NCI-H526 (cell line): ENCODE results near the gene COX19.
"Not testable (repeated sequence)": the region's sequence is repeated elsewhere in the genome, so short reads cannot be mapped to it uniquely, and the experiment has no call there.

ENCODE experiments used
- DNase-seq, 2 experiments: peaks; one replicate each; lab custom pipeline; 2025; lab: John Stamatoyannopoulos, UW

Gene COX19

DNA sequence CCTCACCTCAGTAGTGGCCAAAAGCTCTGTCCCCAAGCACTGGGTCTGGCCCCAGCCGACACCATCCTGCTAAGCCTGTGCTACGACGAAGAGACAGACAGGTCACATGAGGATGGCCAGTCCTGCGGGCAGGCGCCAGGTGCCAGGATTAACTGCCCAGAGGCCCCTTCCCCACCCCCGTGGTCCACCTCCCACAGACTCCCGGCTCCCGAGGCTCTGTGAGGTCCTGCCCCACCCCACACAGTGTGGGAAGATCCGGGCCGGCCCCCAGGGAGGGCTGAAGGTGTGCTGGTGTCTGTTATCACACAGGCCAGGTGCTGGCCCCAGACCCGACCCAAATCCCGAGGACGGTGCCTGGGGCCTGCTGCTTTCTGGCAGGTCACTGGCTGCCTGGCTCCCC is 34.9 kb upstream of the COX19 start:
- no peak for DNase-seq

DNA sequence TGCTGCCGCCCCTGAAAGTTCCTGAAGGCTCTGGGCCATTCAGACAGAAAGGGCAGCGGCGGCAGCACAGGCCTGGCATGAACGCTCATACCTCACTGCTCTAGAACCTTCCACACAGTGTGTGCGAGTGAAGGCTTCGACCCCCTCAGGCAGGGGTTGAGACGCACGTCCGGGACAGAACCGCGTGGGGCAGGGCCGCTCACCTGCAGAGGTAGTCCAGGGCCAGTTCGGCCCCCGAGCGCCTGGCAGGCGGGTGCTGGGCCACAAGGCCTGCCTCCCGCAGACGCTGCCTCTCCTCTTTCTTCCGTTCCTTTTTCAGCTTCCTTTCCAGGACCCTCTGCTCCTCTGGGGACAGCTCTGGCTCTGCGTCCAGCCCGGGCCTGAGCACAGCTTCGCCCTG is 34.4 kb upstream of the COX19 start:
- no peak for DNase-seq

DNA sequence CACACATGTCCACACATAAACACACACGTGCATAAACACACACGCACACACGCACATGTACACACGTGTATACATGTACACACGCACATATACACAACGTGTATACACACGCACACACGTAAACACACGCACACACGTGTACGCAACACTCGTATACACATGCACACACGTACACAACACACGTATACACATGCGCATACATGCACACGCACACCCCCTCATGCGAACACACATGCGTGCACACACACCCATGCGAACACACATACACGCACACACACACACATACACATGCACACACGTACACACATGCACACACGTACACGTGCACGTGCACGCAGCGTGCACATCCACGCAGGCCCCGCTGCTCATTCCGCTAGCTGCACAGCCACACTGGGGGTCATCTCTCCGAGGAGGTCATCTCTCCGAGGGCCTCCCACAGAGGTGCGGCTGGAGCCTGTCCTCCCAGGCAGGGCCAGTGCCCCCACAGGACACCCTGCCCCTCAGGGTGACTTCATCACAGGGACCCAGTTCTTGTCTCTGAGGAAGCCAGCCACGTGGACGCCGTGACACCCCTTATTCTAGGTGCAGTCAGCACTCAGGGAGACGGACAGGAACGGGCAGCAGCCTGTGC is 33.5 kb upstream of the COX19 start:
- DNase-seq: no peak

DNA sequence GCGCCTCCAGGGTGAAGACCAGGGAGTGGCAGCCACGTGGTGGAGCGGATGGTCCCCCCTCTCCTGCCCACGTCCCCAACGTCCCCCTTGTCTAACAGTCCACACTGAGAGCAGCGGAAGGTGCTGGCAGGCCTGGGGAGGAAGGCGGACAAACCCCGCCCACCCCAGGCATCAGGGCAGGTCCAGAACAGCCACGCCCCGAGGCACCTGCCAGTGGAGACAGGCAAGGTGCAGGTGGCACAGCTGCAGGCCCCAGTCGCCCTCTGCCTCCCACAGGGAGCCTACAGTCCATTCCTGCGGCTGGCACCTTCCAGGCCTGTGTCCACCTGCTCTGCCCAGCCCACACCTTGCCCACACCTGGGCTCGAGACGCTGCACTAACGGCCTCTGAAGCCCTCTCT is 32.6 kb upstream of the COX19 start:
- peak in 1 of 2 experiments; percentile 31 for DNase-seq

DNA sequence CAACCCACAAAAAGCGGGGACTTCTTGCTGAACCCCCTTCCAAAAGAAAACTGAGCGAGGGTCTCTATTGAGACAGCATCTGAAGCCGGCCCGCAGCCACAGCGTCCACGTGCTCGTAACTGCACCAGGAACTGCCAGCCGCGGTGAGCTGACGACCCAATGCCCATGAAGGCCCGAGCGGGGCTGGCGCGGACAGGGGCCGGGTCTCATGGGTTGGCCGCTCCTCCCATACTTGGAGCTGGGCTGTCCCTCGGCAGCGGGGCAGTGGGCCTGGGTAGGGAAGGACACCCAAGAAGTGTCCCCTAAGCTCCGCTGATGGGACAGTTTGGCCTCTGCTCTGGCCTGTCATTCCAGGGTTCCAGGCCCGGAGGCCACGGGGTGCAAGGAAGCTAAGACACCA is 30.0 kb upstream of the COX19 start:
- DNase-seq: no peak

DNA sequence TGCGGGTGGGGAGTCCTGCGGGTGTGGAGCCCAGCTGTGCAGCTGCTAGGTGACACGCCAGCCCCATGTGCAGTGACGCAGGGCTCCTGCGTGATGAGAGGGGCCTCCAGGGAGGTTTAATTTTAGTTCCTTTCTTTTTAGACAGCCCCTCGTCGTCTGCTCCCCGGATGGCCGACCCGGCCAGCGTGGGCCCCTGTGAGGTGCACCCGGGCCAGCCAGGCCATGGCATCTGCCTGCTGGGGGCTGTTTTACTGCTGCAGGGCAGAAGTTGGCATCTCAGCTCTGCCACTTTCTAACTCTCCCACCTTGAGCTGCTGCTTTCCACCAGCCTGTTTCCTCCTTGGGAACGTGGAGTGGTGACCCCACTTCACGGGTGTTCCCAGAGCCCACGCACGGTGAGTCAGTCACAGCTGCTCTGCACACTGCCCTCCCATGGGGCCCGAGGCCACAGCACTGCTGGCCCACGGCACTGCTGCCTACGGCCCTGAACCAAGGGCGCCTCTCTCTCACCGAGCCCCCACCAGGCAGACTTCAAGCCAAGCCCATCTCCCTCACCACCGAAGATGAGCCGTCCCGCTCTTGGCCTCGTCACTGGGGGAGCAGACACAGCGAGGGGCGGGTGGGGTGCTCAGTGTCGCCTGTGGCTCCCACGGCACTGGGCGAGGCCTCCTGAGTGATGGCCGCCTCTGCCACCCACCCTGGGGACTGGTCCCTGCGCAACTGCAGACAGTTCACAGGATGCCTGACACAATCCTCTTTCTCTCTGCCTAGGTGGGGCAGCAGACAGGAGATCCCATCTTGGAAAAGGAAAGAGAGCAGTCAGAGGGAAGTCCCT is 28.9 kb upstream of the COX19 start:
- no peak for DNase-seq

DNA sequence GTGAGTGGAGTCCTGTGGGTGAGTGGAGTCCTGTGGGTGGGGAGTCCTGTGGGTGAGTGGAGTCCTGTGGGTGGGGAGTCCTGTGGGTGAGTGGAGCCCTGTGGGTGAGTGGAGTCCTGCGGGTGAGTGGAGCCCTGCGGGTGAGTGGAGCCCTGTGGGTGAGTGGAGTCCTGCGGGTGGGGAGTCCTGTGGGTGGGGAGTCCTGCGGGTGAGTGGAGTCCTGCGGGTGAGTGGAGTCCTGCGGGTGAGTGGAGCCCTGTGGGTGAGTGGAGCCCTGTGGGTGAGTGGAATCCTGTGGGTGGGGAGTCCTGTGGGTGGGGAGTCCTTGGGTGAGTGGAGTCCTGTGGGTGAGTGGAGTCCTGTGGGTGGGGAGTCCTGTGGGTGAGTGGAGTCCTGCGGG is 27.1 kb upstream of the COX19 start:
- not testable (repeated sequence) for DNase-seq

DNA sequence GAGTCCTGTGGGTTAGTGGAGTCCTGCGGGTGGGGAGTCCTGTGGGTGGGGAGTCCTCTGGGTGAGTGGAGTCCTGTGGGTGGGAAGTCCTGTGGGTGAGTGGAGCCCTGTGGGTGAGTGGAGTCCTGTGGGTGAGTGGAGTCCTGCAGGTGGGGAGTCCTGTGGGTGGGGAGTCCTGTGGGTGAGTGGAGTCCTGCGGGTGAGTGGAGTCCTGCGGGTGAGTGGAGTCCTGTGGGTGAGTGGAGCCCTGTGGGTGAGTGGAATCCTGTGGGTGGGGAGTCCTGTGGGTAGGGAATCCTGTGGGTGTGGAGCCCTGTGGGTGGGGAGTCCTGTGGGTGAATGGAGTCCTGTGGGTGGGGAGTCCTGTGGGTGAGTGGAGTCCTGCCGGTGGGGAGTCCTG is 26.7 kb upstream of the COX19 start:
- not testable (repeated sequence) for DNase-seq

DNA sequence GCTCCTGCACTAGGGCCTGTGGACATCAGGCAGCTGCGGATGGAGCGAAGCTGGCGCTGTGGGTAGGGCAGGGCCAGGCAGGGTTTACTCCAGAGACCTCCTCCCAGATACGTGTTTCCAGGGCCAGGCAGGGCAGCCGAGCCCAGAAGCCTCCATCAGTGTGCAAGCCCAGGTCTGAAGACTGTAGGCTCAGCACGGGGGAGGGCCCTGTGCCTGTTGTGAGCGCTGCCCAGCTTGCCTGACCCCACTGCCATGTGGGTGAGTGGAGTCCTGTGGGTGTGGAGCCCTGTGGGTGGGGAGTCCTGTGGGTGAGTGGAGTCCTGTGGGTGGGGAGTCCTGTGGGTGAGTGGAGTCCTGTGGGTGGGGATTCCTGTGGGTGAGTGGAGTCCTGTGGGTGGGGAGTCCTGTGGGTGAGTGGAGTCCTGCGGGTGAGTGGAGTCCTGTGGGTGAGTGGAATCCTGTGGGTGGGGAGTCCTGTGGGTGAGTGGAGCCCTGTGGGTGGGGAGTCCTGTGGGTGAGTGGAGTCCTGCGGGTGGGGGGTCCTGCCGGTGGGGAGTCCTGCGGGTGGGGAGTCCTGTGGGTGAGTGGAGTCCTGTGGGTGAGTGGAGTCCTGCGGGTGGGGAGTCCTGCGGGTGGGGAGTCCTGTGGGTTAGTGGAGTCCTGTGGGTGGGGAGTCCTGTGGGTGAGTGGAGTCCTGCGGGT is 25.9 kb upstream of the COX19 start:
- DNase-seq: not testable (repeated sequence)

DNA sequence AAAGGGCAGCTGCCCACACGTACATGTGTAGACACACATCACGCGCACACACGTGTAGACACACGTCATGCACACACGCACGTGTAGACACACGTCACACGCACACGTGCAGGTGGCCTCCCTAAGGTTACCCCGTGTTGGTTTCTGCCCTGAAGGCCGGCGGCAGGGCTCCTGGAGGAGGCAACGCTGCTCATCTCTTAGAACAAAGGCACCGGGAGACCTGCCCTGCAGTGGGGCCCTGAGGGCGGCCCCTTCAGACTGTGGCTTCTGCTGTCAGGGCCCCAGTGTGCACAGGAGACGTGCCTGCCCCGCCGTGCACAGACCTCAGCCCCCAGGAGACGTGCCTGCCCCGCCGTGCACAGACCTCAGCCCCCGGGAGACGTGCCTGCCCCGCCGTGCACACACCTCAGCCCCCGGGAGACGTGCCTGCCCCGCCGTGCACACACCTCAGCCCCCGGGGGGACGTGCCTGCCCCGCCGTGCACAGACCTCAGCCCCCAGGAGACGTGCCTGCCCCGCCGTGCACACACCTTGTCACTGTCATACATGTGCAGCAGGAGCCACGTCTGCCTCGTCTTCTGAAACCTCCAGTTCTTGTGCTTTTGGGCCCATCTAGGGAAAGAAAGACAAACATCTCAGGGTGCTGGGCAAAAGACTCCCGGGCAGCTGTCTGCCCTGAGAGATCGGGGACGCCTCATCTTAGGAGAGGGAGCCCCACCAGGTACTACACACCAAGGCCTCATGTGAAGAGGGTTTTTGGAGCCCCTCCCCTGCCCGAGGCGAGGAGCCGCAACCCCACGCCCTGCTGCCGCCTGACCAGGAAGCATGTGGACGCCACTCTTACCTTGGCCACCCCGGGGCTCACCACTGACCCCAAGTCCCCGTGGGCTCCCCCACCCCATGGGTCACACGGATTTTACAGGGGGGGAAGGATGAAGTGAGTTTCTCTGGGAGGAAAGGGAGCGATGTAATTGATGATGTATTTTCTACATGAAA is 24.9 kb upstream of the COX19 start:
- DNase-seq: no peak

DNA sequence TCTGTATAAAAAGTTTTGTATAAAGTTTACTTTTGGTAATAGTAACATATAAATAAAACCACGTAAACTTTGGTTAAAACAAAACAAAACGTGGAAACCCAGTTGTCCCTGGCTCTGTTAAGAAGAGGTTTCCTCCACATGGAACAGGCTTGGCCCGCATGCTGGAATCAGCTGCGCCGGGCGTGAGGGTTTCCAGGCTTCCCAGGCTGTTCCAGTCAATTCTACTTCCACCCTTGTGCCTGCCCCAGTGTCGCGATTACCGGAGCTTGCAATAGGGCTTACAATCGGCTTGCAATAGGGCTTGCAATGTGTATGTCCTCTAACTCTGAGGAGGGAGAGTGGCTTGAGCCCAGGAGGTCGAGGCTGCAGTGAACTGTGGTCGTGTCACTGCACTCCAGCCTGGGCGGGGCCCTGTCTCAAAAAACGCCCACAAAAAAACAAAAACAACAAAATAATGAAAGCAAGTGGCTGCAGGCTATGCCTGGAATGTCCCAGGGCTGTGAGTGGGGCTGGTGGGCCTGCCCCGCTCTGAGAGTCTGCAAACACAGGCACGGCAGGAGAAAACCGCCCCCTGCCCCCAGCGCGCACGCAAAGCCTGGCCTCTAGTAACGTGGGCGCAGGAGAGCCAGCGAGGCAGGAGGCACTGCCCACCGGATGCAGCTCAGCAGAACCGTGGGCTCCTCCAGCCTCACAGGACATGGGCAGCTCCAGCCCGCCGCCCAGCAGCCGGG is 24.0 kb upstream of the COX19 start:
- DNase-seq: no peak

DNA sequence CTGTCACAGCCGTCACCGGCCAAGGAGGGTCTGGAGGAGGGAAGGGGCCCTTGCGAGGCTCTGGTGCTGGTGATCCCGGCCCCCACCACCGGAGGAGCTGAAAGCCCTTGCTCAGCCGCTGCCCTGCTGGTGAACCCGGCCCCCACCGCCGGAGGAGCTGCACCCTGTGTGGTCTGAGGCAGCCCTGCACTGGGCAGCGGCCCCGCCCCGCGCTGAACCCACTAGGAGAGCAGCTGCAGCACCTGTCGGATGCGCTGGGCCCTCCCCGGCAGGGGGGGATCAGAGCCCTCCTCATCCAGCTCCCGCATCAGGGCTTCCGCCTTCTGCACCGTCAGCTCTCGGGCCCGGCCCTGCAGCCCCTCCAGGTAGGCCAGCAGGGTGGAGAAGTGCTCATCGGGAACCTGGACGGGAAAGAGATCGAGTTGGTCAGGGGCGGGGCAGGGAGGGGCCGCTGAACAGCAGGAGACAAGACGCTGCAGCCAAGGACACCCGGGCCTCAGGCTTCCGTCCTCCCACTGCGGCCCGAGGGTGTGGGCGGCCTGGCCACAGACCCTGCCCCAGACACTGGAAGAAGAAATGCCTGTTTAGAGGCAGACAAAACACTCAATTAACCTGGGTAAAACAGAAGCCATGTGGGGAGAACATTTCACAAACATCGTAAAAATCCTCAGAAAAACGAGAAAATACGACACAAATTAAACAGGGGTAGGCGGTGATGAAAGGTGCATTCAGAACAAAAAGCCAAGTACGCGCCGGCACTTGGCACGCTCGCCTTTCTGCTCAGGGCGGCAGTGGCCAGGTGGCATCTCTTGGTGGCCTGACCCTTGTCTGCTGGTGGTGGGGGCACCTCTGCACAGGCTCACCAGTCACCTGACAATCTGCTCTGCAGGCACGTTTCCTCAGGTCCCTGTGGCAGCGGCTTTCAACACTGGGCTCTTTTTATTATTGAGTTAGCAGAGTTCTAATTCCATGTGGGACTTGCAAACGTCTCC is 22.4 kb upstream of the COX19 start:
- no peak for DNase-seq

DNA sequence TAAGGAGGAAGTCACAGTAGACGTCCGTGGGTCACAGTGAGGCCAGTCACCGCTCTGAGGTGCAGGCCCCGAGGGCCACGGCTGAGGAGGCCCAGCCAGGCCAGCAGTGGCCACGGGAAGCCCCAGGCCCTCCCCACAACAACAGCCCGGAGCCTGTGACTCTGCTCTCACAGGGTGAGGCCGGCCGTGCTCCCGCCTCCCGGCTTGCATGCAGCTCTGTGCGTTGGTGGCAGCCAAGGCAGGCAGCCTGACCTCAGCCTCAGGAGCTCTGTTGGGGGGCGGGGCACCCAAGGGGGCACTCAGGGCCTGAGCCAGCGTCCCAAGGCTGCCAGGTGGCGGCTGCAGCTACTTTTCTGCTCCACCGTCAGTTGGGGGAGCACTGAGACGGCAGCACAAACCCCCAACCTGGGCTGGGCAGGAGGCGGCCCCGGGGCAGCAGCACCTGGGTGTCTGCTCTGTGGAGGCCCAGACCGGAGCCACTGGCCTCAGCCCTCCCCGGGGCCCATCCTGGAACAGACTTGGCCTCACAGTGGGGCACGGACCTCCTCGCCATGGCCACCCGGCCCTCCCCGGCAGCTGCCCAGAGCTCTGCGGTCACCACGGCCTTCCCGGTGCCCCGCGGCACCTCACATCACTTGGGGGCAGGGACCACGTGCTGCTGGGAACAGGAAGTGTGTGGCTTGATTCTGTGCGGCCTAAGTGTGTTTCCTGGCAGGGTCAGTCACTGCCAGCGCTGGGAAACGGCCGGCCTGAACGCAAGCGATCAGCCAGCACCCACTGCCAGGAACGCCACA is 20.9 kb upstream of the COX19 start:
- no peak for DNase-seq

DNA sequence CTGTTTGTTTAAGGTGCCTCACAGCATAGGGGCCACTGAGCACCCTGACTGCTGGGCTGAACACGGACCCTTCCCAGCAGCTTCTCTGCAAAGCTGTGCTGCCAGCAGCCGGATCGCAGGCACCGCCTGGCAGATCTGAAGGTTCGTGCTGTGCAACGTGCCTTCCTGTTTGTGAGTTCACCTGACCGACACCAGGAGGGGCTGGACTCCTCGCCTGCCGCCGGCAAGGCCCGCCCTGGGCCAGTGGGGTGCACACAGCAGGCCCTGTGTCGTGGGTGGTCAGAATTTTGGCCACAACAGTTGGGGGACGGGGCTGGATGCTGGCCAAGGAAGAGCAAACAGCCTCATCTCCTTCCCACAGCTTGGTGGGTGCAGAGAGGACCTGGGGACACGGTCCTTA is 20.2 kb upstream of the COX19 start:
- no peak for DNase-seq

DNA sequence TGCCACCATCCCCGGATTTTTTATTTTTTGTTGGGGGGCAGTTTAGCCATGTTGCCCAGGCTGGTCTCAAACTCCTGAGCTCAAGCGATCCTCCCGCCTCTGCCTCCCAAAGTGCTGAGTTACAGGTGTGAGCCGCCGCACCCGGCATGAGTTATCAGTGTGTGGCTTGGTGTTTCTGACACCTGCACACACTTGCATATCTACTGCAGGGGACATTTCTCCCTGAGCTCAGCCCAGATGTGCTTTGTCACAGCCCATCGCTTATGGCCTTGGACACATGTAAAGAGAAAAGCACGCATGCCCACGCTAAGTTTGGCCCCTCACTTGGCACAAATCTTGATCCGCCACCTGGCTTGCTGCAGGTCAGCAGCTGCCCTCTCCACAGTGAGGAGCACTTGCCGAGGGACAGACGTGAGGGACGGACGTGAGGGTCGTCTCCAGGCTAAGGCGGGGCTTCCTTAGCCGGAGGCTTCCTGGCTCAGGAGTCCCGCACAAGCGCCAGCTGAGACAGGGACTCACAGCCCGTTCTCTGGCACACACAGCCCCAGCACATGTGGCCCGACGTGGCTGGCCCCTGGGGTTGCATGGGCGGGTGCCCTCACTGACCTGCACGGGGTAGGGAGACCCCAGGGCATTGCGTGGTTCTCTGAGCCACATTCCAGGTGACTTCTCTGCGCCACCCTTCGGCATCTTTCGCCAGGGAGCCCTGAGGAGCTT is 19.4 kb upstream of the COX19 start:
- DNase-seq: no peak

DNA sequence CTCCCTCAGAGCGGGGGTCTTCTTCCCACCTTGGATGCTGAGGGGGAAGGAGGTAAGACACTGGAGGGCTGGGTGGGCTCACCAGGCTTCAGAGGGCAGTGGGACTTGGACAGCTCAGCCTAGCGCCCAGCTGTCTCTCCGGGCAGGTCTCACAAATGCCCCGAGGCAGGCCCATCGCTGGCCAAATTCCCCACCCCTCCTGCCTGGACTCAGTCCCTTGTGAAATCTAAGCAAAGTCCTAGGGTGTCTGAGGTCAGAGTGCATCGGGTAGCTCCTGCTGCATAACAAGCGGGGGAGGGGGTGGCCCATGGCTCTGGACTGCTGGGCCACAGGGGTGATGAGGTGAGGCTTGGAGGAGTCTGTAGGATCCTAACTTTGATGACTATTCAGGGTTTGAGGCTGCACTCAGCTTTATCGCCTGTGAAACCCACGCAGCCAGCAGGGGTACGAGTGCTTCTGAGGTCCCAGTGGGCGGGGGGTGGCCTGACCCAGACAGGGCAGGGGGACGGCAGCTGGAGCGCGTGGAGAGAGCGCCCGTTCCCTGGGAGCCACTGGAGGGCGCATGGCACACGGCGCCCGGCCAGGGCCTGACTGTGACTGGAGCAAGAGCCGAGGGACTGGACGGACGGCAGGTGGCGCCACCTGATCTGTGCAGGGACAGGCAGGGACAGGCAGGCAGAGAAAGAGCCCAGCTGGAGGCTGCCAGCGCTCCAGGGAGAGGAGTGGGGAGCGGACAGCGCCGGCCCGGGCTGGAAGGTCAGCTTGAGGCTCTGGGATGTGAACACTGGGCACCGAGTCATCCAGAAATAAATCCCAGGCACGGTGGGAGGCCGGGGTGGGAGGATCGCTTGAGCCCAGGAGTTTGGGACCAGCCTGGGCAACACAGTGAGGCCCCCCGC is 17.6 kb upstream of the COX19 start:
- peak; percentile 88 to 95 for DNase-seq
